IPS-20b (cell line): ENCODE data around the gene STRAP.

ENCODE experiments used
- H3K27ac ChIP-seq: one replicate; pipeline ENCODE4 v1.5.1; 2013; ENCODE audit warnings: low read length
- H3K27me3 ChIP-seq: 2 replicates; pipeline ENCODE4 v1.6.1; 2013; ENCODE audit warnings: mild to moderate bottlenecking, low read length, inconsistent platforms; ENCODE audit not compliant: insufficient read depth
- H3K36me3 ChIP-seq: 2 replicates; pipeline ENCODE4 v1.6.1; 2013; ENCODE audit warnings: low read depth, mild to moderate bottlenecking, inconsistent platforms, low read length, moderate library complexity; ENCODE audit not compliant: insufficient read depth
- H3K4me1 ChIP-seq: 2 replicates; pipeline ENCODE4 v1.6.1; 2013; ENCODE audit warnings: mild to moderate bottlenecking, control low read depth, inconsistent platforms, low read length, moderate library complexity; ENCODE audit not compliant: insufficient read depth
- H3K4me3 ChIP-seq: 2 replicates; pipeline ENCODE4 v1.5.1; 2013; ENCODE audit warnings: mild to moderate bottlenecking, low read length, inconsistent platforms
- H3K9ac ChIP-seq: 2 replicates; pipeline ENCODE4 v1.6.1; 2013; ENCODE audit warnings: low read depth, mild to moderate bottlenecking, inconsistent platforms, low read length, moderate library complexity
- H3K9me3 ChIP-seq: 2 replicates; pipeline ENCODE4 v1.6.1; 2013; ENCODE audit warnings: mild to moderate bottlenecking, low read depth, low read length, inconsistent platforms; ENCODE audit not compliant: insufficient read depth

STRAP gene

GRCh38 chr12:15853877-15854276, 28.3 kb upstream of the STRAP start:
- no peaks in the 10 kb centered on the region for H3K4me1 ChIP-seq
- H3K4me3 ChIP-seq = no peak overlapping the region
- no peaks in the 10 kb centered on the region for H3K36me3 ChIP-seq
- no peaks in the 10 kb centered on the region for H3K9me3 ChIP-seq
- no peaks in the 10 kb centered on the region for H3K27me3 ChIP-seq
- H3K27ac ChIP-seq = no peak overlapping the region
- no peak overlapping the region for H3K9ac ChIP-seq

DNA sequence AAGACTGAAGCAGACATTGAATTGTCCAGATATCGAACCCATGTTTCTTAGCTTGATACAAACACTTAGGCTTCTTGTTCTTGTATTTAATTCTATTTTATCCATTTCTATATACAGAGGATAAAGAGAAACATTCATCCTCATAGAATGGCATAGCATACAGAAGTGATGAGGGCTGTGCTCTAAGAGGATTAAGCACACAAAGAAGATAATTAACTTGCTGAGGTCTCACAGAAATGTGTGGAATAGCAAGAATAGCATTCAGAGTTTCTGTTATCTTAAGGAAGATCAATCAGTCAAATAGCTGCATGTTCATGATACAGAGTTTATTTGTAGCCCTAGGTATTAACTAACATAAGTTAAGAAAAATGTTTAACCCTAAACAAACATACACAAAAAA, 27.3 kb upstream of the STRAP start:
- Histone ChIP-seq H3K4me1 (no peaks in the 10 kb centered on the region), H3K9me3 (no peaks in the 10 kb centered on the region), H3K27me3 (no peaks in the 10 kb centered on the region), H3K4me3 (no peak overlapping the region), H3K27ac (no peak overlapping the region), H3K9ac (no peak overlapping the region), H3K36me3 (no peaks in the 10 kb centered on the region)

DNA sequence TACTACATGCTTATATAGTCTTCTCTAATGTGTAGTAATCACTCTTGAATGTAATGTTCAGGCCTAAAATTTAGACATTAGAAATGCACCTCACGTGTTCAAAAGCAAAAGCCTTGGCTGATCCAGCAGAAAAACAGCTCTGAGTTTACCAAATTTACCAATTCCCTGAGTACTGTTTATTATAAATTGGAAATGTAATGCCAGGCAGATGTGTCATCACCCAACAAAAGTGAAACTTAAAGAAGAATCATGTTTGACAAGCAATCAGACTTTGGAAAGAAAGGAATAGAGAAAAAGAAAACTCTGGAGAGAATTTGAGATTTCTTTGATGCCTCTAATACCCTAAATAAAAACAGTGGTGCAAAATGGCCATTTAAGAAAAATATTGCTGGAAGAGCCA, 26.5 kb upstream of the STRAP start:
- no peaks in the 10 kb centered on the region for H3K9me3 ChIP-seq
- no peak overlapping the region for H3K27ac ChIP-seq

DNA sequence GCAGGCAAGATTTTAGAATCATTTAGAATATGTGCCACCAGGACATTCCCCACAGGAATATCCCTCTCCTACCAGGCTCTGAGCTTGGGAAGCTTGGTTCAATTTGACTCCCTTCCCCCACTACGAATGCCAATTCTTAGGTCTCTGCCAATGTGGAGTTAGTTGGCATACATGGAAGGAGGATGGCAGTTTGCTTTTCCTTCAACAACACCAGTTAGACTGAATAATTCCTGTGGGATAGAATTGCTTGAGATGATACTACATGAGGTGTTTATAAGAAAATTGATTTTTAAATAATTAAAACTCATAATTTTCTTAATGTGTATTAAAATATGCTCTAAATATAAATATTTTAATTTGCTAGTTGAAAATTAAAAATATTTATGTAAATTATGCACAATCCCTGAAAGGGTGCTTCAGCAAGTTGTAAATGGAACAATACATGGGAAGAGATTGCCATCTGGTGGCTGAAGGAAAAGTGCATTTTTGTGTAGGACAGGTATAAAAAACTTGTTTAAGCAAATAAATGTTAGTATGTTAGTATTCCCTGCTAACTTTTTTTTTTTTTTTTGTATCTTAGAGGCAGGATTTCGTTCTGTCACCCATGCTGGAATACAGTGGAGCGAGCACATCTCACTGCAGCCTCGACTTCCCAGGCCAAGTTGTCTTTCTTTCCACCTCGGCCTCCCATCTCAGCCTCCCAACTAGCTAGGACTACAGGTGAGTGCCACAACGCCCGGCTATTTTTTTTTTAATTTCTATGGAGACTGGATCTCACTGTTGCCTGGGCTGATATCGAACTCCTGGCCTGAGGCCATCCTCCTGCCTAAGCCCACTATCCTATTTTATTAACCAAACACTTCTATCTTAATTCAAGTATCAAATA, 25.8 kb upstream of the STRAP start:
- no peak overlapping the region for H3K9ac ChIP-seq
- no peaks in the 10 kb centered on the region for H3K4me1 ChIP-seq
- H3K4me3 ChIP-seq = no peak overlapping the region
- no peaks in the 10 kb centered on the region for H3K9me3 ChIP-seq
- H3K36me3 ChIP-seq = no peaks in the 10 kb centered on the region
- no peaks in the 10 kb centered on the region for H3K27me3 ChIP-seq
- no peak overlapping the region for H3K27ac ChIP-seq

More for the DNA sequence above, 26.5 kb upstream of the STRAP start:
- H3K9ac ChIP-seq = no peak overlapping the region
- H3K27me3 ChIP-seq = no peaks in the 10 kb centered on the region
- H3K4me3 ChIP-seq = no peak overlapping the region
- H3K36me3 ChIP-seq = no peaks in the 10 kb centered on the region
- no peaks in the 10 kb centered on the region for H3K4me1 ChIP-seq

DNA sequence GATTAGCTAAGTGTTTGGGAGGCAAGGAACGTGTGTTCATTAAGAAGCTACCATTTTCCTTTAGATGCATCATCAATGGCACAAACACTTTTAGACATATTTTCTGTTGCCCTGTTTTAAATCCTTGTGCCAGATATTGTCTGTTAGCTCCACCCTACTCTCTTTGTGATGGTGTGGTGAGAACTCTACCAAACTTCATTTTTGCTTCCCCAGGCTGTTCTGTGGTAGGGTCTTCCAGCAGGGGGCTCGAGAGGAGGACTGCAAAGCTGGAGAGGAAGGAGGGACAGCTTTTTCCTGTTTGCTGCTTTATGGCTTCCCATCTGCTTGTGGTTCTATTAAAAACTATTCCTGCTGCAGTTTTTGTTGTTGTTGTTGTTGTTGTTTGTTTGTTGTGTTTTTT, 23.8 kb upstream of the STRAP start:
- 0 out of 2 replicates have a peak, but pooled peaks cover 4% of the 10 kb centered on the region for H3K4me1 ChIP-seq
- H3K27ac ChIP-seq = no peak overlapping the region
- no peaks in the 10 kb centered on the region for H3K27me3 ChIP-seq
- H3K4me3 ChIP-seq = no peak overlapping the region
- no peaks in the 10 kb centered on the region for H3K36me3 ChIP-seq
- no peak overlapping the region for H3K9ac ChIP-seq
- H3K9me3 ChIP-seq = no peaks in the 10 kb centered on the region

DNA sequence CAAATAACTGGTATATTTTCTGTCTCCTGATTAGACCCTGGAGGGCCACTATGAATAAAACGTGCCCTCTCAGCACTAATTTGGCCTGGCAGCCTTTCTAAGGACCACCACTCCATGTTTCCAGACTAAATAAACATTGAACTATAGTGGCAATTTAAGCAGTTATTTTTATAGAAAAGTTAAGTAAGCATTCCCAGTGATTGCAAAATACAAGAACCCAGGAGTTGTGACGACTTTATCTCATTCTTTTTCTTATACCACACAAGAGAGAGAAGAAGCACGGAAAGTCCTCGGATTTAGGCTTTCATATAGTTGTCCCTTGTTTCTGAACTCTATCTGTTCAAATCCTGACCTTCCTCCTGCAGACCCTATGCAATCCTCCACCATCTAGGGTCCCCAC, 23.1 kb upstream of the STRAP start:
- Histone ChIP-seq H3K27me3 (no peaks in the 10 kb centered on the region), H3K36me3 (no peaks in the 10 kb centered on the region), H3K4me1 (0 out of 2 replicates have a peak, but pooled peaks cover 5% of the 10 kb centered on the region), H3K9me3 (no peaks in the 10 kb centered on the region), H3K27ac (no peak overlapping the region), H3K4me3 (no peak overlapping the region), H3K9ac (no peak overlapping the region)

DNA sequence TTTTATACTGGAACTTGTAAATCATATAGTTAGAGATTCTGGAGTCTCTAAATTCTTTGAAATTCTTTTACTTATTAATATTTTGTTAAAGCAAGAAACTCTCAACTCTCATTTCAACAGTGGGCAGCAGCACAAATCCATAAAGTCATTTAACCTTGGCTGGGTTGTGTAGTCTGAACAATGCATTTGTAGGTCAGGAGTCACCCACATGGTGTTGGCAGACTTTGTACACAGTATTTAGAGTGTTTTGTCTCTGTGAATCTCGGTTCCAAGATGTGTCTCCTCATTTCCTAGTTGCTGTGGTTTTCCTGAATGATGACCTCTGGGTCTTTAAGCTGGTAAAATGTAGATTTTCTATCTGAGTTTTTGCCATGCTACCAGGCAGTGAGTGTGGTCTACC, 20.8 kb upstream of the STRAP start:
- Histone ChIP-seq H3K27me3 (no peaks in the 10 kb centered on the region), H3K36me3 (no peaks in the 10 kb centered on the region), H3K4me3 (no peak overlapping the region), H3K27ac (no peak overlapping the region), H3K9ac (no peak overlapping the region), H3K4me1 (0 out of 2 replicates have a peak, but pooled peaks cover 5% of the 10 kb centered on the region), H3K9me3 (no peaks in the 10 kb centered on the region)

GRCh38 chr12:15862840-15863239, 19.3 kb upstream of the STRAP start:
- Histone ChIP-seq H3K36me3 (no peaks in the 10 kb centered on the region), H3K9ac (no peak overlapping the region), H3K4me3 (no peak overlapping the region), H3K4me1 (0 out of 2 replicates have a peak, but pooled peaks cover 5% of the 10 kb centered on the region), H3K27me3 (no peaks in the 10 kb centered on the region), H3K9me3 (no peaks in the 10 kb centered on the region), H3K27ac (no peak overlapping the region)

GRCh38 chr12:15863372-15863771, 18.8 kb upstream of the STRAP start:
- H3K4me1 ChIP-seq = 0 out of 2 replicates have a peak, but pooled peaks cover 5% of the 10 kb centered on the region
- H3K27ac ChIP-seq = no peak overlapping the region
- no peaks in the 10 kb centered on the region for H3K36me3 ChIP-seq
- H3K9ac ChIP-seq = no peak overlapping the region
- no peak overlapping the region for H3K4me3 ChIP-seq
- no peaks in the 10 kb centered on the region for H3K27me3 ChIP-seq
- H3K9me3 ChIP-seq = no peaks in the 10 kb centered on the region

- 0 out of 2 replicates have a peak, but pooled peaks cover 5% of the 10 kb centered on the region for H3K4me1 ChIP-seq
- H3K4me3 ChIP-seq = no peak overlapping the region
- no peak overlapping the region for H3K27ac ChIP-seq
These were observed 18.2 kb upstream of the STRAP start for GRCh38 chr12:15863984-15864383.

GRCh38 chr12:15868186-15868585, 14.0 kb upstream of the STRAP start:
- no peak overlapping the region for H3K9ac ChIP-seq
- H3K27me3 ChIP-seq = no peaks in the 10 kb centered on the region
- H3K4me1 ChIP-seq = peaks cover 6% of the 10 kb centered on the region; the same call in 1 of the 2 replicates
- no peak overlapping the region for H3K27ac ChIP-seq
- no peak overlapping the region for H3K4me3 ChIP-seq
- H3K9me3 ChIP-seq = no peaks in the 10 kb centered on the region
- H3K36me3 ChIP-seq = no peaks in the 10 kb centered on the region

More at GRCh38 chr12:15863984-15864383, 18.2 kb upstream of the STRAP start:
- no peaks in the 10 kb centered on the region for H3K36me3 ChIP-seq
- no peaks in the 10 kb centered on the region for H3K9me3 ChIP-seq
- H3K9ac ChIP-seq = no peak overlapping the region
- H3K27me3 ChIP-seq = no peaks in the 10 kb centered on the region

- H3K9me3 ChIP-seq = no peaks in the 10 kb centered on the region
- no peak overlapping the region for H3K27ac ChIP-seq
- no peak overlapping the region for H3K9ac ChIP-seq
- no peaks in the 10 kb centered on the region for H3K27me3 ChIP-seq
- no peak overlapping the region for H3K4me3 ChIP-seq
- H3K4me1 ChIP-seq = peaks cover 8% of the 10 kb centered on the region; the same call in 1 of the 2 replicates
- H3K36me3 ChIP-seq = no peaks in the 10 kb centered on the region
These were observed 8.6 kb upstream of the STRAP start for GRCh38 chr12:15873556-15873955.
